GM18873 (cell line): ENCODE data around the gene SUSD4.

ENCODE experiments used
- ATAC-seq: cut with Tn5 transposase; IDR thresholded peaks from one replicate; pipeline ENCODE4 v1.9.1; 2021; ENCODE audit warnings: mild to moderate bottlenecking, moderate library complexity, moderate number of reproducible peaks; ENCODE audit not compliant: unreplicated experiment, low FRiP score

The SUSD4 gene

GRCh38 chr1:223234534-223234933 is 129.4 kb downstream of the SUSD4 start:
- no peak for ATAC-seq

GRCh38 chr1:223234170-223234514 is 129.8 kb downstream of the SUSD4 start:
- ATAC-seq, result no peak

GRCh38 chr1:223233410-223234169 is 130.4 kb downstream of the SUSD4 start:
- no peak for ATAC-seq

GRCh38 chr1:223233019-223233409 is 131.0 kb downstream of the SUSD4 start:
- no peak for ATAC-seq

- no peak for ATAC-seq
Observed at GRCh38 chr1:223231581-223231980, 132.4 kb downstream of the SUSD4 start.

GRCh38 chr1:223231011-223231572 is 132.9 kb downstream of the SUSD4 start:
- no peak for ATAC-seq

GRCh38 chr1:223230161-223230881 is 133.7 kb downstream of the SUSD4 start:
- no peak for ATAC-seq

GRCh38 chr1:223229756-223230155 is 134.2 kb downstream of the SUSD4 start:
- ATAC-seq, result no peak

- ATAC-seq, result no peak
Observed at GRCh38 chr1:223228931-223229528, 134.9 kb downstream of the SUSD4 start.

GRCh38 chr1:223228201-223228600 is 135.8 kb downstream of the SUSD4 start:
- no peak for ATAC-seq

GRCh38 chr1:223227486-223228196 is 136.3 kb downstream of the SUSD4 start:
- no peak for ATAC-seq

- no peak for ATAC-seq
Observed at GRCh38 chr1:223227031-223227430, 136.9 kb downstream of the SUSD4 start.

GRCh38 chr1:223226271-223226670 is 137.7 kb downstream of the SUSD4 start:
- no peak for ATAC-seq

- ATAC-seq, result no peak
Observed at GRCh38 chr1:223225481-223225880, 138.5 kb downstream of the SUSD4 start.

- no peak for ATAC-seq
Observed at GRCh38 chr1:223225061-223225460, 138.9 kb downstream of the SUSD4 start.

- no peak for ATAC-seq
Observed at GRCh38 chr1:223224465-223224864, 139.5 kb downstream of the SUSD4 start.

GRCh38 chr1:223223091-223223995 is 140.6 kb downstream of the SUSD4 start:
- no peak for ATAC-seq

GRCh38 chr1:223222377-223222776 is 141.6 kb downstream of the SUSD4 start:
- no peak for ATAC-seq

- no peak for ATAC-seq
Observed at GRCh38 chr1:223221686-223222085, 142.3 kb downstream of the SUSD4 start.
